OCI-LY1 (cell line): ENCODE data around the gene MPPED1.

ENCODE experiments used
- EZH2 ChIP-seq: fragments of 200-600 bp; sonication (generic), shearing (Covaris generic); IDR thresholded peaks from 2 replicates; pipeline ENCODE4 v1.8.0; 2017; ENCODE audit warnings: borderline replicate concordance, mixed run types, mild to moderate bottlenecking, antibody characterized with exemption, low read length, moderate library complexity, mixed read lengths
- TF ChIP-seq, protein P1 (sequence below): fragments of 200-600 bp; sonication (generic), shearing (Covaris generic); IDR thresholded peaks from 2 replicates; pipeline ENCODE4 v1.5.1; 2017; ENCODE audit warnings: mild to moderate bottlenecking, antibody characterized with exemption, low read length, moderate library complexity, mixed read lengths

DNA sequence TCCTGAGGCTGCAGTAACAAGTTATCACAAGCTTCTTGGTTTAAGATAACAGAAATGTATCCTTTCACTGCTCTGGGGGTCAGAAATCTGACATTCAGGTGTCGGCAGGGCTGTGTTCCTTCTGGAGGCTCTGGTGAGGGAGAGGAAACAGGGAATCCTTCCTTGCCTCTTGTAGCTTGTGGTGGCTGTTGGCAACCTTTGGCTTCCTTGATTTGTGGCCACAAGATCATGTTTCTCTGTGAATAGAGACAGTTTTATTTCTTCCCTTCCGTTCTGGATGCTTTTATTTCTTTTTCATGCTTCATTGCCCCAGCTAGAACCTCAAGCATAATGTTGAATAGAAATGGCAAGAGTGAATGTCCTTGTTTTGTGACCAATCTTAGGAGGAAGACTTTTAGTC is 44.0 kb downstream of the MPPED1 start:
- TF ChIP-seq, protein P1, sequence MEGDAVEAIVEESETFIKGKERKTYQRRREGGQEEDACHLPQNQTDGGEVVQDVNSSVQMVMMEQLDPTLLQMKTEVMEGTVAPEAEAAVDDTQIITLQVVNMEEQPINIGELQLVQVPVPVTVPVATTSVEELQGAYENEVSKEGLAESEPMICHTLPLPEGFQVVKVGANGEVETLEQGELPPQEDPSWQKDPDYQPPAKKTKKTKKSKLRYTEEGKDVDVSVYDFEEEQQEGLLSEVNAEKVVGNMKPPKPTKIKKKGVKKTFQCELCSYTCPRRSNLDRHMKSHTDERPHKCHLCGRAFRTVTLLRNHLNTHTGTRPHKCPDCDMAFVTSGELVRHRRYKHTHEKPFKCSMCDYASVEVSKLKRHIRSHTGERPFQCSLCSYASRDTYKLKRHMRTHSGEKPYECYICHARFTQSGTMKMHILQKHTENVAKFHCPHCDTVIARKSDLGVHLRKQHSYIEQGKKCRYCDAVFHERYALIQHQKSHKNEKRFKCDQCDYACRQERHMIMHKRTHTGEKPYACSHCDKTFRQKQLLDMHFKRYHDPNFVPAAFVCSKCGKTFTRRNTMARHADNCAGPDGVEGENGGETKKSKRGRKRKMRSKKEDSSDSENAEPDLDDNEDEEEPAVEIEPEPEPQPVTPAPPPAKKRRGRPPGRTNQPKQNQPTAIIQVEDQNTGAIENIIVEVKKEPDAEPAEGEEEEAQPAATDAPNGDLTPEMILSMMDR = no peak
- TF ChIP-seq EZH2 = no peak
